IMR-90 (cell line): Measurements from ENCODE around the gene L3MBTL2. TPM values are rescaled to one million over a fixed set of nuclear protein-coding genes. Genes with fewer than 3 reads are reported as not detected.
A peak's percentile ranks its signal among the peaks of the same experiment; 100 is the strongest.

ENCODE experiments used
- ATAC-seq: fragments of 200-7000 bp; cut with Tn5 transposase; 2 replicates; pipeline ENCODE4 v1.9.1; 2020; ENCODE audit warnings: low read depth, mild to moderate bottlenecking, moderate library complexity
- BruUV-seq: library from RNA; stranded (reverse); fragments of 400-500 nt; replicated peaks from 2 replicates; lab custom pipeline; 2021; lab: Mats Ljungman, UMichigan
- CTCF ChIA-PET: fragments of 300-600 bp; formaldehyde crosslinking; extraction: SDS; loops from one replicate; lab custom pipeline; 2021; ENCODE audit warnings: antibody characterized with exemption; lab: Yijun Ruan, JAX
- POLR2A ChIA-PET: fragments of 300-600 bp; sonication (Branson Sonifier 250); formaldehyde crosslinking; loops from one replicate; lab custom pipeline; 2022; ENCODE audit warnings: antibody characterized with exemption; ENCODE audit not compliant: unreplicated experiment; lab: Charles Lee
- DNase-seq: peaks from one replicate; pipeline ENCODE4 v3.0.0; 2013
- H2AFZ ChIP-seq: replicated peaks from 2 replicates; pipeline ENCODE3; 2013; ENCODE audit warnings: low read length, mild to moderate bottlenecking; ENCODE audit not compliant: poor library complexity
- H2AK5ac ChIP-seq: 2 replicates; pipeline ENCODE4 v1.6.1; 2013; ENCODE audit warnings: low read depth, low read length, inconsistent platforms
- H2AK9ac ChIP-seq: replicated peaks from 2 replicates; pipeline ENCODE3; 2013; ENCODE audit warnings: mild to moderate bottlenecking, low read depth, low read length, moderate library complexity; ENCODE audit not compliant: poor library complexity
- H2BK120ac ChIP-seq: 2 replicates; pipeline ENCODE4 v1.6.1; 2013; ENCODE audit warnings: low read depth, low read length, inconsistent platforms
- H2BK15ac ChIP-seq: 3 replicates; pipeline ENCODE4 v1.6.1; 2013; ENCODE audit warnings: low read depth, low read length, inconsistent platforms
- H2BK20ac ChIP-seq: 2 replicates; pipeline ENCODE4 v1.6.1; 2013; ENCODE audit warnings: low read depth, mild to moderate bottlenecking, inconsistent platforms, low read length, moderate library complexity
- H2BK5ac ChIP-seq: 2 replicates; pipeline ENCODE4 v1.6.1; 2013; ENCODE audit warnings: mild to moderate bottlenecking, low read depth, low read length, inconsistent platforms; ENCODE audit not compliant: poor library complexity, severe bottlenecking
- H3K14ac ChIP-seq: replicated peaks from 2 replicates; pipeline ENCODE4 v1.6.1; 2013; ENCODE audit warnings: low read depth, low read length, inconsistent platforms
- H3K18ac ChIP-seq: 2 replicates; pipeline ENCODE4 v1.6.1; 2013; ENCODE audit warnings: low read depth, low read length, control low read depth
- H3K23ac ChIP-seq: 2 replicates; pipeline ENCODE4 v1.6.1; 2013; ENCODE audit warnings: low read depth, low read length, inconsistent platforms
- H3K27ac ChIP-seq: 2 replicates; pipeline ENCODE4 v1.5.1; 2013; ENCODE audit warnings: mild to moderate bottlenecking, control low read depth, low read length; ENCODE audit not compliant: insufficient read depth
- H3K27me3 ChIP-seq: 2 replicates; pipeline ENCODE4 v1.6.1; 2013; ENCODE audit warnings: low read length; ENCODE audit not compliant: control insufficient read depth, insufficient read depth
- H3K36me3 ChIP-seq: 2 replicates; pipeline ENCODE4 v1.6.1; 2013; ENCODE audit warnings: low read length, mixed read lengths; ENCODE audit not compliant: control insufficient read depth, insufficient read depth
- H3K4ac ChIP-seq: 2 replicates; pipeline ENCODE4 v1.6.1; 2013; ENCODE audit warnings: low read depth, low read length, inconsistent platforms
- H3K4me1 ChIP-seq: 2 replicates; pipeline ENCODE4 v1.6.1; 2013; ENCODE audit warnings: low read length, mixed read lengths; ENCODE audit not compliant: control insufficient read depth, insufficient read depth
- H3K4me2 ChIP-seq: 2 replicates; pipeline ENCODE4 v1.6.1; 2013; ENCODE audit warnings: low read depth, mild to moderate bottlenecking, control low read depth, low read length, moderate library complexity
- H3K4me3 ChIP-seq: 2 replicates; pipeline ENCODE4 v1.5.1; 2013; ENCODE audit warnings: low read depth, mild to moderate bottlenecking, control low read depth, low read length, moderate library complexity; ENCODE audit not compliant: insufficient read depth
- H3K56ac ChIP-seq: 2 replicates; pipeline ENCODE4 v1.6.1; 2013; ENCODE audit warnings: low read length, inconsistent platforms; ENCODE audit not compliant: insufficient read depth; ENCODE audit errors: extremely low read depth
- H3K79me1 ChIP-seq, 2 experiments: 2 replicates each; pipeline ENCODE4 v1.6.1; 2013; ENCODE audit warnings: low read length in 2 of 2, inconsistent platforms in 1 of 2, low read depth in 1 of 2
- H3K9ac ChIP-seq: 2 replicates; pipeline ENCODE4 v1.6.1; 2013; ENCODE audit warnings: low read depth, low read length, control low read depth
- H3K9me1 ChIP-seq: 2 replicates; pipeline ENCODE4 v1.6.1; 2013; ENCODE audit warnings: low read length, inconsistent platforms; ENCODE audit not compliant: insufficient read depth
- H3K9me3 ChIP-seq: 2 replicates; pipeline ENCODE4 v1.6.1; 2013; ENCODE audit warnings: low read length; ENCODE audit not compliant: control insufficient read depth, insufficient read depth
- H4K20me1 ChIP-seq: 2 replicates; pipeline ENCODE4 v1.6.1; 2013; ENCODE audit warnings: low read length, inconsistent platforms; ENCODE audit not compliant: insufficient read depth
- H4K5ac ChIP-seq: 2 replicates; pipeline ENCODE4 v1.6.1; 2013; ENCODE audit warnings: mild to moderate bottlenecking, low read depth, low read length, control low read depth
- H4K8ac ChIP-seq, 2 experiments: 2 replicates each; pipeline ENCODE4 v1.6.1; 2013; ENCODE audit warnings: low read depth in 2 of 2, low read length in 2 of 2, control low read depth in 1 of 2, inconsistent platforms in 1 of 2
- H4K91ac ChIP-seq: 2 replicates; pipeline ENCODE4 v1.6.1; 2013; ENCODE audit warnings: low read depth, low read length, inconsistent platforms; ENCODE audit not compliant: insufficient read depth
- FOS ChIP-seq: fragments of 150-350 bp; IDR thresholded peaks from 2 replicates; pipeline ENCODE4 v1.6.1; 2016; ENCODE audit warnings: low read depth, low read length
- MXI1 ChIP-seq: IDR thresholded peaks from 2 replicates; pipeline ENCODE4 v1.6.1; 2012; ENCODE audit warnings: low read depth, mild to moderate bottlenecking, low read length, moderate library complexity, borderline replicate concordance
- NFE2L2 ChIP-seq: fragments of 150-350 bp; IDR thresholded peaks from 2 replicates; pipeline ENCODE4 v1.6.1; 2016; ENCODE audit warnings: low read depth, mild to moderate bottlenecking, low read length
- POLR2A ChIP-seq: IDR thresholded peaks from 2 replicates; pipeline ENCODE4 v1.6.1; 2012; ENCODE audit warnings: mild to moderate bottlenecking, low read depth, low read length
- RCOR1 ChIP-seq: IDR thresholded peaks from 2 replicates; pipeline ENCODE4 v1.6.1; 2012; ENCODE audit warnings: mild to moderate bottlenecking, low read length, improper control_type of control experiment; ENCODE audit not compliant: insufficient replicate concordance
- SMC3 ChIP-seq: fragments of 150-350 bp; IDR thresholded peaks from 2 replicates; pipeline ENCODE4 v1.6.1; 2016; ENCODE audit warnings: low read depth, mild to moderate bottlenecking, antibody characterized with exemption, low read length, moderate library complexity
- WGBS, 2 experiments: methylation state at CpG; one replicate each; pipeline versions ENCODE4 v1.1.5 to v1.1.7; 2013; ENCODE audit warnings: missing lambda C conversion rate in 2 of 2; ENCODE audit not compliant: insufficient read length in 1 of 2; ENCODE audit errors: extremely low coverage in 2 of 2; 5-methylcytosine and 5-hydroxymethylcytosine counted together
- dilution Hi-C: fragments of 300-500 bp; cut with HindIII; formaldehyde crosslinking; loops from one replicate; pipeline ENCODE4 v1.14.3; 2018; ENCODE audit warnings: low sequenced_read_pairs; ENCODE audit not compliant: unreplicated experiment
- in situ Hi-C: fragments of 300-500 bp; cut with MboI; formaldehyde crosslinking; loops from 3 replicates; pipeline ENCODE4 v1.14.3; 2019; ENCODE audit warnings: low sequenced_read_pairs, inconsistent platforms, mixed read lengths
- intact Hi-C: fragments of 100-400 bp; cut with micrococcal nuclease; formaldehyde crosslinking; loops from 2 replicates; pipeline ENCODE4 v1.10.0; 2022
- polyA plus RNA-seq, 3 experiments: library from polyadenylated mRNA; depleted of rRNA; stranded (reverse); fragments of >200 nt; gene quantifications; 2 replicates each; pipeline ENCODE4 v1.2.3, GENCODE V29; 2012; ENCODE audit warnings: low replicate concordance in 1 of 3
- total RNA-seq: library from RNA; depleted of rRNA; stranded (reverse); fragments of >200 nt; gene quantifications from 2 replicates; pipeline ENCODE4 v1.2.3, GENCODE V29; 2012
- TF ChIP-seq, protein P1 (sequence below): fragments of 150-350 bp; IDR thresholded peaks from 2 replicates; pipeline ENCODE4 v1.6.1; 2016; ENCODE audit warnings: low read depth, mild to moderate bottlenecking, low read length, moderate library complexity, borderline replicate concordance

Gene L3MBTL2
- total and polyA plus RNA-seq, 2 of the 4 experiments (the other 2 are of a cell fraction), result 20.6 to 25.1 TPM

DNA sequence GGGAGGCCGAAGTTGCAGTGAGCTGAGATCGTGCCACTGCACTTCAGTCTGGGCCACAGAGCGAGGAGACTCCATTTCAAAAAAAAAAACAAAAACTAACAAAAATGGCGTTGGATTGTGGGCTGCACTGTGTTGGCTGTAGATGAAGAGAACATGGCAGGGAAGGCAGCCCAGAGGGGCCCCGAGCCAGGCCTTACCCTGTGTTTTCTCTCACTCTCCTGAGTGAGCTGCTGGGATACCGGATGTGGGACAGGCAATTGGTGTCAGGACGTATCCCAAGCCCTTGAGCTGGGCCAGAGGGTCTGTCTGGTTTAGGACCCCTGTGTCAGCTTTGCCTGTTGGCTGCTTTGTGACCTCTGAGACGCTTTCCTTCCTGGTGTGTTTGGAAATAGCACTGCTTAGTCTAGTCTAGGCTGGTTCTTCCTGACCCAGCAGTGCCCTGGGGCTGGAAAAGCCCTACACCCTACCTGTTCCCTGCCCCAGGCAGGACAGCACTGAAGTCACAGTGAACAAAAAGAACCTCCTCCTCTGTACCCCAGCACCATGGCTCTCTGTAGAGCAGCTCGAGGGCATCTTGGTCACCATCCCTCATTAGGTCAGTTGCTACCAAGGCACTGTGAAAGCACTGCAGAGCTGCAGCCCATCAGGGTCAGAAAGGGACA is 17.9 kb downstream of the L3MBTL2 start:
- dilution Hi-C loops (no loop called here), intact Hi-C loops (no loop called here), in situ Hi-C loops (no loop called here)
- Histone ChIP-seq H3K4me1 (peaks cover under 1% of the 10 kb centered on the region; the same call in 1 of the 2 replicates), H3K9me1 (peaks cover 15% of the 10 kb centered on the region), H2AFZ (no peak overlapping the region), H2BK15ac (no peak overlapping the region), H3K79me1 (peaks cover 4 to 5% of the 10 kb centered on the region in 2 experiments; a peak in 2 of 4 replicates), H4K91ac (no peak overlapping the region), H3K23ac (no peak overlapping the region), H3K14ac (no peak overlapping the region), H4K20me1 (no peaks in the 10 kb centered on the region), H2BK5ac (no peak overlapping the region), H3K36me3 (peaks cover 55% of the 10 kb centered on the region), H2BK120ac (no peak overlapping the region), H3K9ac (no peak overlapping the region), H4K8ac (no peak overlapping the region), H2AK9ac (peak overlapping the region; percentile 61), H2AK5ac (no peak overlapping the region), H3K27me3 (no peaks in the 10 kb centered on the region), H3K27ac (no peak overlapping the region), H3K4ac (no peak overlapping the region), H4K5ac (no peak overlapping the region), H3K9me3 (no peaks in the 10 kb centered on the region), H3K4me3 (no peak overlapping the region), H2BK20ac (no peak overlapping the region), H3K56ac (no peak overlapping the region), H3K4me2 (no peak overlapping the region), H3K18ac (no peak overlapping the region)
- ChIA-PET POLR2A (no interaction called here), CTCF (no interaction called here)
- DNase-seq (no peak), ATAC-seq (no peak)
- TF ChIP-seq NFE2L2, result no peak
- no peak for TF ChIP-seq RCOR1
- TF ChIP-seq MXI1, result no peak
- no peak for TF ChIP-seq FOS
- no peak for TF ChIP-seq SMC3
- no peak for TF ChIP-seq POLR2A
- TF ChIP-seq, protein P1, sequence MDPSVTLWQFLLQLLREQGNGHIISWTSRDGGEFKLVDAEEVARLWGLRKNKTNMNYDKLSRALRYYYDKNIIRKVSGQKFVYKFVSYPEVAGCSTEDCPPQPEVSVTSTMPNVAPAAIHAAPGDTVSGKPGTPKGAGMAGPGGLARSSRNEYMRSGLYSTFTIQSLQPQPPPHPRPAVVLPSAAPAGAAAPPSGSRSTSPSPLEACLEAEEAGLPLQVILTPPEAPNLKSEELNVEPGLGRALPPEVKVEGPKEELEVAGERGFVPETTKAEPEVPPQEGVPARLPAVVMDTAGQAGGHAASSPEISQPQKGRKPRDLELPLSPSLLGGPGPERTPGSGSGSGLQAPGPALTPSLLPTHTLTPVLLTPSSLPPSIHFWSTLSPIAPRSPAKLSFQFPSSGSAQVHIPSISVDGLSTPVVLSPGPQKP, result no peak
- WGBS, 2 experiments, result 80% methylated on average over 1 of the region's 9 CpGs; no CpG with 5 or more reads in 1 of the 2 experiments
- no TSS peak for BruUV-seq
